ENCODE measurements around the gene GNB1.

GNB1 gene

GRCh38 chr1:1835546-1835945 is 55.3 kb downstream of the GNB1 start:
- TF ChIP-seq EGR1 (IDR thresholded peaks at IDR 0.05), result no peak
- no peak for TF ChIP-seq FOXM1 (IDR thresholded peaks at IDR 0.05; ENCODE audit: borderline replicate concordance, low read depth)
- no peak for TF ChIP-seq TAF1 (IDR thresholded peaks at IDR 0.05; ENCODE audit: low read depth)
- TF ChIP-seq TEAD4 (IDR thresholded peaks at IDR 0.05), result no peak
- TF ChIP-seq, protein P1, sequence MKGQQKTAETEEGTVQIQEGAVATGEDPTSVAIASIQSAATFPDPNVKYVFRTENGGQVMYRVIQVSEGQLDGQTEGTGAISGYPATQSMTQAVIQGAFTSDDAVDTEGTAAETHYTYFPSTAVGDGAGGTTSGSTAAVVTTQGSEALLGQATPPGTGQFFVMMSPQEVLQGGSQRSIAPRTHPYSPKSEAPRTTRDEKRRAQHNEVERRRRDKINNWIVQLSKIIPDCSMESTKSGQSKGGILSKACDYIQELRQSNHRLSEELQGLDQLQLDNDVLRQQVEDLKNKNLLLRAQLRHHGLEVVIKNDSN (IDR thresholded peaks at IDR 0.05), result no peak
- no peak for TF ChIP-seq EP300 (IDR thresholded peaks at IDR 0.05; ENCODE audit: borderline replicate concordance)
- TF ChIP-seq ZBTB7A (IDR thresholded peaks at IDR 0.05; ENCODE audit: low read depth), result no peak
- TF ChIP-seq, protein P2, sequence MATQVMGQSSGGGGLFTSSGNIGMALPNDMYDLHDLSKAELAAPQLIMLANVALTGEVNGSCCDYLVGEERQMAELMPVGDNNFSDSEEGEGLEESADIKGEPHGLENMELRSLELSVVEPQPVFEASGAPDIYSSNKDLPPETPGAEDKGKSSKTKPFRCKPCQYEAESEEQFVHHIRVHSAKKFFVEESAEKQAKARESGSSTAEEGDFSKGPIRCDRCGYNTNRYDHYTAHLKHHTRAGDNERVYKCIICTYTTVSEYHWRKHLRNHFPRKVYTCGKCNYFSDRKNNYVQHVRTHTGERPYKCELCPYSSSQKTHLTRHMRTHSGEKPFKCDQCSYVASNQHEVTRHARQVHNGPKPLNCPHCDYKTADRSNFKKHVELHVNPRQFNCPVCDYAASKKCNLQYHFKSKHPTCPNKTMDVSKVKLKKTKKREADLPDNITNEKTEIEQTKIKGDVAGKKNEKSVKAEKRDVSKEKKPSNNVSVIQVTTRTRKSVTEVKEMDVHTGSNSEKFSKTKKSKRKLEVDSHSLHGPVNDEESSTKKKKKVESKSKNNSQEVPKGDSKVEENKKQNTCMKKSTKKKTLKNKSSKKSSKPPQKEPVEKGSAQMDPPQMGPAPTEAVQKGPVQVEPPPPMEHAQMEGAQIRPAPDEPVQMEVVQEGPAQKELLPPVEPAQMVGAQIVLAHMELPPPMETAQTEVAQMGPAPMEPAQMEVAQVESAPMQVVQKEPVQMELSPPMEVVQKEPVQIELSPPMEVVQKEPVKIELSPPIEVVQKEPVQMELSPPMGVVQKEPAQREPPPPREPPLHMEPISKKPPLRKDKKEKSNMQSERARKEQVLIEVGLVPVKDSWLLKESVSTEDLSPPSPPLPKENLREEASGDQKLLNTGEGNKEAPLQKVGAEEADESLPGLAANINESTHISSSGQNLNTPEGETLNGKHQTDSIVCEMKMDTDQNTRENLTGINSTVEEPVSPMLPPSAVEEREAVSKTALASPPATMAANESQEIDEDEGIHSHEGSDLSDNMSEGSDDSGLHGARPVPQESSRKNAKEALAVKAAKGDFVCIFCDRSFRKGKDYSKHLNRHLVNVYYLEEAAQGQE (IDR thresholded peaks at IDR 0.05; ENCODE audit: low read depth), result no peak
- no peak for TF ChIP-seq TCF12 (IDR thresholded peaks at IDR 0.05; ENCODE audit: low read depth)
- no peak for TF ChIP-seq YY1 (IDR thresholded peaks at IDR 0.05; ENCODE audit: low read depth)

- TF ChIP-seq, protein P1 (IDR thresholded peaks at IDR 0.05), result no peak
- TF ChIP-seq, protein P3, sequence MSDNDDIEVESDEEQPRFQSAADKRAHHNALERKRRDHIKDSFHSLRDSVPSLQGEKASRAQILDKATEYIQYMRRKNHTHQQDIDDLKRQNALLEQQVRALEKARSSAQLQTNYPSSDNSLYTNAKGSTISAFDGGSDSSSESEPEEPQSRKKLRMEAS (IDR thresholded peaks at IDR 0.05), result no peak
- TF ChIP-seq NFIC (IDR thresholded peaks at IDR 0.05) (no peak), TCF12 (IDR thresholded peaks at IDR 0.05; ENCODE audit: low read depth) (no peak), RAD21 (IDR thresholded peaks at IDR 0.05; ENCODE audit: low read depth) (no peak), EP300 (IDR thresholded peaks at IDR 0.05; ENCODE audit: borderline replicate concordance) (no peak), CEBPB (IDR thresholded peaks at IDR 0.05) (no peak), YY1 (IDR thresholded peaks at IDR 0.05; ENCODE audit: low read depth) (no peak), CREB1 (IDR thresholded peaks at IDR 0.05; ENCODE audit: low read depth) (no peak), EGR1 (IDR thresholded peaks at IDR 0.05) (no peak), ZBTB7A (IDR thresholded peaks at IDR 0.05; ENCODE audit: low read depth) (no peak), TEAD4 (IDR thresholded peaks at IDR 0.05) (no peak)
- TF ChIP-seq, protein P2 (IDR thresholded peaks at IDR 0.05; ENCODE audit: low read depth), result no peak
Measured at GRCh38 chr1:1833916-1834325, 57.0 kb downstream of the GNB1 start.

GRCh38 chr1:1833456-1833855 is 57.4 kb downstream of the GNB1 start:
- TF ChIP-seq NFIC (IDR thresholded peaks at IDR 0.05), result no peak
- no peak for TF ChIP-seq FOXM1 (IDR thresholded peaks at IDR 0.05; ENCODE audit: borderline replicate concordance, low read depth)
- TF ChIP-seq, protein P3 (IDR thresholded peaks at IDR 0.05), result no peak
- TF ChIP-seq RAD21 (IDR thresholded peaks at IDR 0.05; ENCODE audit: low read depth), result no peak
- TF ChIP-seq CEBPB (IDR thresholded peaks at IDR 0.05), result no peak
- TF ChIP-seq TCF12 (IDR thresholded peaks at IDR 0.05; ENCODE audit: low read depth), result no peak
- no peak for TF ChIP-seq ZBTB7A (IDR thresholded peaks at IDR 0.05; ENCODE audit: low read depth)
- no peak for TF ChIP-seq EP300 (IDR thresholded peaks at IDR 0.05; ENCODE audit: borderline replicate concordance)
- no peak for TF ChIP-seq CREB1 (IDR thresholded peaks at IDR 0.05; ENCODE audit: low read depth)
- TF ChIP-seq EGR1 (IDR thresholded peaks at IDR 0.05), result no peak
- no peak for TF ChIP-seq TEAD4 (IDR thresholded peaks at IDR 0.05)
- no peak for TF ChIP-seq YY1 (IDR thresholded peaks at IDR 0.05; ENCODE audit: low read depth)
- TF ChIP-seq, protein P1 (IDR thresholded peaks at IDR 0.05), result no peak
- TF ChIP-seq, protein P2 (IDR thresholded peaks at IDR 0.05; ENCODE audit: low read depth), result no peak
- no peak for TF ChIP-seq TAF1 (IDR thresholded peaks at IDR 0.05; ENCODE audit: low read depth)

DNA sequence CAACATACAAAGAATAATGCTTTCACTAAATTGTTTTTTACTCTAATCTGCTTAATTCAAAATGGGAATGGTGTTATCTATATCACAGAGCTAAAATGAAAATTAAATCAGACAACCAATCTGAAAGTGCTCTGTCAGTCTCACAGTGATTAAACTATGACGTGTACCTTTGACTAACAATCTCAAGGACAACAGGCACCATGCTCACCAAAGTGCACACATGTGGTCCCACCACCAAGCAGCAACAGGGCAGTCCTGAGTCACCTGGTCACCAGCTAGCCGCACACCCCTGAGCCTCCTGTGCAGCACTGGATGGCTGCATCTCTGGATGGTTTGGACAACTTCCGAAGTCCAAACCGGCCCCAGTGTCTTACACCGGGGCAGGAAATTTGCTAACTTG is 58.1 kb downstream of the GNB1 start:
- TF ChIP-seq CEBPB (IDR thresholded peaks at IDR 0.05) (no peak), EGR1 (IDR thresholded peaks at IDR 0.05) (no peak), FOXM1 (IDR thresholded peaks at IDR 0.05; ENCODE audit: borderline replicate concordance, low read depth) (no peak)
- TF ChIP-seq, protein P3 (IDR thresholded peaks at IDR 0.05), result no peak
